HEK293 (cell line): ENCODE measurements around the gene PLEK2.

Source experiments
- CTCF ChIA-PET: fragments of 350-600 bp; formaldehyde crosslinking; extraction: SDS; loops from one replicate; lab custom pipeline; 2021; ENCODE audit warnings: antibody characterized with exemption; lab: Yijun Ruan, JAX
- POLR2A ChIA-PET: fragments of 300-600 bp; formaldehyde crosslinking; extraction: SDS; loops from one replicate; lab custom pipeline; 2020; ENCODE audit warnings: antibody characterized with exemption, inconsistent platforms; lab: Yijun Ruan, JAX
- H3K27ac ChIP-seq: fragments of 200-500 bp; sonication (Bioruptor generic); 2 replicates; pipeline ENCODE4 v1.5.1; 2014; ENCODE audit warnings: low read depth, low read length, control low read depth, inconsistent platforms; ENCODE audit errors: extremely low read depth
- H3K36me3 ChIP-seq, 2 experiments: fragments of 200-500 bp in 1 of 2; sonication (Bioruptor generic) in 1 of 2; 1 replicate in 1 of 2; 2 replicates in 1 of 2; pipeline ENCODE4 v1.5.1; 2014 to 2017; ENCODE audit warnings: inconsistent platforms in 2 of 2, low read length in 2 of 2; ENCODE audit not compliant: control insufficient read depth in 2 of 2, insufficient read depth in 1 of 2
- H3K4me1 ChIP-seq: fragments of 200-500 bp; sonication (Bioruptor generic); 2 replicates; pipeline ENCODE4 v1.5.1; 2014; ENCODE audit warnings: mild to moderate bottlenecking, low read length, inconsistent platforms; ENCODE audit not compliant: control insufficient read depth, insufficient read depth
- H3K4me3 ChIP-seq: 2 replicates; pipeline ENCODE4 v1.5.1; 2011; ENCODE audit warnings: low read depth, mild to moderate bottlenecking, control low read depth, low read length, moderate library complexity
- H3K9me3 ChIP-seq: fragments of 200-500 bp; sonication (Bioruptor generic); 2 replicates; pipeline ENCODE4 v1.5.1; 2014; ENCODE audit warnings: low read depth, low read length, inconsistent platforms; ENCODE audit not compliant: control insufficient read depth, insufficient read depth
- HOXC10 ChIP-seq: sonication (generic); formaldehyde crosslinking; IDR thresholded peaks from 2 replicates; pipeline ENCODE4 v1.8.1; 2023; ENCODE audit warnings: mild to moderate bottlenecking, missing genetic modification reagents
- KLF7 ChIP-seq: fragments of 450-650 bp; formaldehyde crosslinking; IDR thresholded peaks from 2 replicates; pipeline ENCODE4 v1.5.1; 2016; ENCODE audit warnings: missing biosample characterization, missing genetic modification characterization, borderline replicate concordance
- MYNN ChIP-seq: fragments of 450-650 bp; formaldehyde crosslinking; IDR thresholded peaks from 2 replicates; pipeline ENCODE4 v1.5.1; 2016; ENCODE audit warnings: missing biosample characterization, missing genetic modification characterization, borderline replicate concordance
- SP2 ChIP-seq: fragments of 450-650 bp; formaldehyde crosslinking; IDR thresholded peaks from 2 replicates; pipeline ENCODE4 v1.5.1; 2016; ENCODE audit warnings: missing biosample characterization, missing genetic modification characterization
- SP3 ChIP-seq: fragments of 450-650 bp; formaldehyde crosslinking; IDR thresholded peaks from 2 replicates; pipeline ENCODE4 v1.5.1; 2016; ENCODE audit warnings: missing biosample characterization, missing genetic modification characterization
- TCF7L2 ChIP-seq: IDR thresholded peaks from 2 replicates; pipeline ENCODE4 v1.6.1; 2011; ENCODE audit warnings: low read depth, mild to moderate bottlenecking, inconsistent platforms, low read length, moderate library complexity, borderline replicate concordance
- YY1 ChIP-seq: fragments of 450-650 bp; formaldehyde crosslinking; IDR thresholded peaks from 2 replicates; pipeline ENCODE4 v1.5.1; 2018; ENCODE audit warnings: missing biosample characterization, missing genetic modification characterization
- ZFP3 ChIP-seq: fragments of 450-650 bp; formaldehyde crosslinking; IDR thresholded peaks from 2 replicates; pipeline ENCODE4 v1.5.1; 2016; ENCODE audit warnings: low read depth, missing biosample characterization, missing genetic modification characterization
- ZNF121 ChIP-seq: fragments of 450-650 bp; formaldehyde crosslinking; IDR thresholded peaks from 2 replicates; pipeline ENCODE4 v1.5.1; 2016; ENCODE audit warnings: missing biosample characterization, missing genetic modification characterization
- ZNF133 ChIP-seq: fragments of 450-650 bp; formaldehyde crosslinking; IDR thresholded peaks from 2 replicates; pipeline ENCODE4 v1.5.1; 2016; ENCODE audit warnings: missing biosample characterization, missing genetic modification characterization
- ZNF19 ChIP-seq: fragments of 450-650 bp; formaldehyde crosslinking; IDR thresholded peaks from 2 replicates; pipeline ENCODE4; 2016; ENCODE audit warnings: missing biosample characterization, missing genetic modification characterization, low read depth
- ZNF2 ChIP-seq: fragments of 450-650 bp; formaldehyde crosslinking; IDR thresholded peaks from 2 replicates; pipeline ENCODE4 v1.5.1; 2016; ENCODE audit warnings: missing biosample characterization, missing genetic modification characterization
- ZNF311 ChIP-seq: fragments of 450-650 bp; formaldehyde crosslinking; IDR thresholded peaks from 2 replicates; pipeline ENCODE4 v1.5.1; 2017; ENCODE audit warnings: missing biosample characterization, missing genetic modification characterization, borderline replicate concordance
- ZNF426 ChIP-seq: fragments of 450-650 bp; formaldehyde crosslinking; IDR thresholded peaks from 2 replicates; pipeline ENCODE4 v1.5.1; 2017; ENCODE audit warnings: missing biosample characterization, missing genetic modification characterization, mild to moderate bottlenecking, inconsistent platforms, moderate library complexity
- ZNF433 ChIP-seq: fragments of 450-650 bp; formaldehyde crosslinking; IDR thresholded peaks from 2 replicates; pipeline ENCODE4 v1.5.1; 2016; ENCODE audit warnings: missing biosample characterization, missing genetic modification characterization, low read depth
- ZNF473 ChIP-seq: fragments of 450-650 bp; formaldehyde crosslinking; IDR thresholded peaks from 2 replicates; pipeline ENCODE4 v1.5.1; 2017; ENCODE audit warnings: missing biosample characterization, missing genetic modification characterization
- ZNF549 ChIP-seq: fragments of 450-650 bp; IDR thresholded peaks from 2 replicates; pipeline ENCODE4 v1.5.1; 2018; ENCODE audit warnings: missing biosample characterization, missing genetic modification characterization, mild to moderate bottlenecking, inconsistent platforms, moderate library complexity
- ZNF585B ChIP-seq: fragments of 450-650 bp; formaldehyde crosslinking; IDR thresholded peaks from 2 replicates; pipeline ENCODE4 v1.5.1; 2016; ENCODE audit warnings: missing biosample characterization, missing genetic modification characterization
- ZNF660 ChIP-seq: fragments of 450-650 bp; IDR thresholded peaks from 2 replicates; pipeline ENCODE4 v1.5.1; 2018; ENCODE audit warnings: missing biosample characterization, mild to moderate bottlenecking, missing genetic modification characterization
- ZNF664 ChIP-seq: fragments of 450-650 bp; formaldehyde crosslinking; IDR thresholded peaks from 2 replicates; pipeline ENCODE4 v1.5.1; 2016; ENCODE audit warnings: missing biosample characterization, missing genetic modification characterization
- TF ChIP-seq, protein P1 (sequence below): fragments of 450-650 bp; formaldehyde crosslinking; IDR thresholded peaks from 2 replicates; pipeline ENCODE4 v1.5.1; 2017; ENCODE audit warnings: missing biosample characterization, missing genetic modification characterization
- TF ChIP-seq, protein P2 (sequence below): fragments of 450-650 bp; formaldehyde crosslinking; IDR thresholded peaks from 2 replicates; pipeline ENCODE4 v1.5.1; 2017; ENCODE audit warnings: missing biosample characterization, missing genetic modification characterization

PLEK2 gene

DNA sequence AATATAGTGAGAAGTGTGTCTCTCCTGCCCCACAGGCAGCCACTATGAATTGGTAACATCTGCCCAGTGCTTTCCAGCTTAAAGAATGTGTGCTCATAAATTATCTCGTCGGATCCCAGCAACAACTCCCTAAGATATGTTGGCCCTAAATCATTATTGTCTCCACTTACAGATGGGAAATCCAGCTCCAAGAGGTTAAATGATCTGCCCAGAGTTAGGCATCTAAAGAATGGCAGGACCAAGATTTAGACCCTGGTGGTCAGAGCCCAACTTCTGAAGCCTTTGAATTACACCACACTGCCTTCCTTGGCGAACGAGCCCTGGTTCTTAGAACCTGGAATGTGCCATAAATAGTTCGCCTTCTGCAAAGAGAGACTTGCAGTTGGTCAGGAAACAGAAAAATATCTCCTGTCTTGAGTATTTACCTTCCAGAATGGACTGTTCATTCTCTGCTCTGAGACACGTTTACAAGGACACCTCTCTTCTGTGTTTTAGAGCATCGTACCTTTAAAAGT lies 20.1 kb upstream of the PLEK2 start:
- ChIA-PET POLR2A (interaction anchor here (0.6 kb wide), 1 partner anchor 64 kb away, joined by 3 read pairs; no protein-coding TSS in a partner anchor), CTCF (interaction anchor here (0.5 to 1.4 kb wide), 4 partner anchors 94 to 1382 kb away, joined by 3 to 5 read pairs (median 4); no protein-coding TSS in a partner anchor)
- H3K36me3 ChIP-seq, result no peaks in the 10 kb centered on the region
- TF ChIP-seq ZNF664 (no peak), ZNF2 (tag by site-specific recombination) (no peak), ZNF660 (tag by site-specific recombination) (no peak), YY1 (tag by site-specific recombination) (no peak), ZNF433 (tag by site-specific recombination) (no peak), ZNF549 (no peak), MYNN (tag by site-specific recombination) (no peak), KLF7 (tag by site-specific recombination) (no peak), ZNF19 (tag by site-specific recombination) (no peak), TCF7L2 (no peak), ZNF133 (tag by site-specific recombination) (no peak), ZNF426 (tag by site-specific recombination) (no peak)
- TF ChIP-seq, protein P1, sequence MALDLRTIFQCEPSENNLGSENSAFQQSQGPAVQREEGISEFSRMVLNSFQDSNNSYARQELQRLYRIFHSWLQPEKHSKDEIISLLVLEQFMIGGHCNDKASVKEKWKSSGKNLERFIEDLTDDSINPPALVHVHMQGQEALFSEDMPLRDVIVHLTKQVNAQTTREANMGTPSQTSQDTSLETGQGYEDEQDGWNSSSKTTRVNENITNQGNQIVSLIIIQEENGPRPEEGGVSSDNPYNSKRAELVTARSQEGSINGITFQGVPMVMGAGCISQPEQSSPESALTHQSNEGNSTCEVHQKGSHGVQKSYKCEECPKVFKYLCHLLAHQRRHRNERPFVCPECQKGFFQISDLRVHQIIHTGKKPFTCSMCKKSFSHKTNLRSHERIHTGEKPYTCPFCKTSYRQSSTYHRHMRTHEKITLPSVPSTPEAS (tag by site-specific recombination), result no peak
- TF ChIP-seq, protein P2, sequence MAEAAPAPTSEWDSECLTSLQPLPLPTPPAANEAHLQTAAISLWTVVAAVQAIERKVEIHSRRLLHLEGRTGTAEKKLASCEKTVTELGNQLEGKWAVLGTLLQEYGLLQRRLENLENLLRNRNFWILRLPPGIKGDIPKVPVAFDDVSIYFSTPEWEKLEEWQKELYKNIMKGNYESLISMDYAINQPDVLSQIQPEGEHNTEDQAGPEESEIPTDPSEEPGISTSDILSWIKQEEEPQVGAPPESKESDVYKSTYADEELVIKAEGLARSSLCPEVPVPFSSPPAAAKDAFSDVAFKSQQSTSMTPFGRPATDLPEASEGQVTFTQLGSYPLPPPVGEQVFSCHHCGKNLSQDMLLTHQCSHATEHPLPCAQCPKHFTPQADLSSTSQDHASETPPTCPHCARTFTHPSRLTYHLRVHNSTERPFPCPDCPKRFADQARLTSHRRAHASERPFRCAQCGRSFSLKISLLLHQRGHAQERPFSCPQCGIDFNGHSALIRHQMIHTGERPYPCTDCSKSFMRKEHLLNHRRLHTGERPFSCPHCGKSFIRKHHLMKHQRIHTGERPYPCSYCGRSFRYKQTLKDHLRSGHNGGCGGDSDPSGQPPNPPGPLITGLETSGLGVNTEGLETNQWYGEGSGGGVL (tag by site-specific recombination), result no peak
- H3K27ac ChIP-seq, result no peak overlapping the region
- H3K4me1 ChIP-seq, result no peaks in the 10 kb centered on the region
- H3K4me3 ChIP-seq, result no peak overlapping the region
- no peaks in the 10 kb centered on the region for H3K9me3 ChIP-seq

DNA sequence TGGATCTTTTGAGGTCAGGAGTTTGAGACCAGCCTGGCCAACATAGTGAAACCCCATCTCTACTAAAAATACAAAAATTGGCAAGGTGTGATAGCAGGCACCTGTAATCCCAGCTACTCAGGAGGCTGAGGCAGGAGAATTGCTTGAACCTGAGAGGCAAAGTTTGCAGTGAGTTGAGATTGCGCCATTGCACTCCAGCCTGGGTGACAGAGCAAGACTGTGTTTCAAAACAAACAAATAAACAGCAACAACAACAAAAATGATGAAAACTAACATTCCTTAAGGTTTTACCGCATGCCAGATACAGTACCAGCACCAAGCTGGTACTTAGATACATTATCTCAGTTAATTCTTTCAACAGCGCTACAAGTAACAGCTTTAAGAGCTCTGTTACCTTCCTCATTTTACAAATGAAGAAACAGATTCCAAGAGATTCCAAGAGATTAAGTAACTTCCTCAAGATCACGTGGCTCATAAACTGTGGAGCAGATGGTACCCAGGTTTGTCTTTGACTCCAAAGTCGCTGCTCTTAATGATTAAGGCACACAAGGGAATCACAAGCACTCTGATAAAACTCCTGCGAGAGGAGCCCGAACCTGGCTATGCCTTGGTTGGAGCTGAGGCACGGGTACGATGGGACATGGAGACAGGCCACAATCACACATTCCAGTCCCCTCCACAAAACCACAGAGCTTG lies 17.7 kb upstream of the PLEK2 start:
- ChIA-PET CTCF (interaction anchor here (0.6 to 6.2 kb wide), 11 partner anchors 12 to 424 kb away, joined by 3 to 97 read pairs (median 5); no protein-coding TSS in a partner anchor), POLR2A (no interaction called here)
- no peak overlapping the region for H3K27ac ChIP-seq
- TF ChIP-seq ZNF311 (tag by site-specific recombination), result no peak
- TF ChIP-seq ZFP3 (tag by site-specific recombination), result no peak
- no peak for TF ChIP-seq SP2 (tag by site-specific recombination)
- no peak for TF ChIP-seq ZNF473 (tag by site-specific recombination)
- no peak for TF ChIP-seq SP3 (tag by site-specific recombination)
- no peak for TF ChIP-seq HOXC10 (CRISPR knock-in tag)
- TF ChIP-seq ZNF585B (tag by site-specific recombination), result no peak
- TF ChIP-seq ZNF121, result no peak
- TF ChIP-seq ZNF133 (tag by site-specific recombination), result no peak
- no peaks in the 10 kb centered on the region for H3K9me3 ChIP-seq
- no peaks in the 10 kb centered on the region for H3K36me3 ChIP-seq
- no peak overlapping the region for H3K4me3 ChIP-seq
- H3K4me1 ChIP-seq, result no peaks in the 10 kb centered on the region
